GM12878 (cell line): ENCODE data around the gene RERE.

Experiments
- ATF3 ChIP-seq: IDR thresholded peaks from 2 replicates; pipeline ENCODE4 v1.6.1; 2011; ENCODE audit warnings: low read depth, mild to moderate bottlenecking, low read length, moderate library complexity, borderline replicate concordance; ENCODE audit errors: extremely low read depth
- CREM ChIP-seq: IDR thresholded peaks from 2 replicates; pipeline ENCODE4 v1.6.1; 2014; ENCODE audit warnings: antibody characterized with exemption, low read depth
- CTCF ChIP-seq, 3 experiments: IDR thresholded peaks in 2 of 3; conservative IDR thresholded peaks in 1 of 3; 2 replicates each; pipeline ENCODE4 v1.5.1; 2011; ENCODE audit warnings: low read depth in 3 of 3, low read length in 3 of 3, mild to moderate bottlenecking in 3 of 3, control low read depth in 2 of 3, moderate library complexity in 2 of 3, inconsistent platforms in 1 of 3, mixed read lengths in 1 of 3; ENCODE audit not compliant: control insufficient read depth in 2 of 3, insufficient read depth in 1 of 3; ENCODE audit errors: extremely low read depth in 1 of 3
- DPF2 ChIP-seq: fragments of 450-650 bp; IDR thresholded peaks from 2 replicates; pipeline ENCODE4 v1.6.1; 2017; ENCODE audit warnings: mild to moderate bottlenecking
- HDAC6 ChIP-seq: fragments of 200-600 bp; sonication (generic); IDR thresholded peaks from one replicate; pipeline ENCODE4 v1.8.0; 2017; ENCODE audit warnings: antibody characterized with exemption; ENCODE audit not compliant: unreplicated experiment
- REST ChIP-seq: IDR thresholded peaks from 2 replicates; pipeline ENCODE4 v1.6.1; 2012; ENCODE audit warnings: mild to moderate bottlenecking, low read depth, low read length
- RFX5 ChIP-seq: IDR thresholded peaks from 2 replicates; pipeline ENCODE4 v1.6.1; 2011; ENCODE audit warnings: low read depth, low read length, improper control_type of control experiment
- SMAD5 ChIP-seq: IDR thresholded peaks from 2 replicates; pipeline ENCODE4 v1.6.1; 2016; ENCODE audit warnings: antibody characterized with exemption, low read depth
- YBX1 ChIP-seq: fragments of 450-650 bp; IDR thresholded peaks from 2 replicates; pipeline ENCODE4 v1.6.1; 2016; ENCODE audit warnings: antibody characterized with exemption
- YY1 ChIP-seq: IDR thresholded peaks from 2 replicates; pipeline ENCODE4 v1.6.1; 2011; ENCODE audit warnings: low read depth, mild to moderate bottlenecking, low read length
- ZBTB33 ChIP-seq: fragments of 450-650 bp; IDR thresholded peaks from 2 replicates; pipeline ENCODE4 v1.6.1; 2017; ENCODE audit warnings: mild to moderate bottlenecking
- ZNF592 ChIP-seq: fragments of 450-650 bp; IDR thresholded peaks from 2 replicates; pipeline ENCODE4 v1.6.1; 2017; ENCODE audit warnings: mild to moderate bottlenecking, moderate library complexity

GRCh38 chr1:8497210-8497819 lies 320.1 kb downstream of the RERE start:
- TF ChIP-seq CREM (no peak), SMAD5 (no peak), RFX5 (no peak), YBX1 (no peak), CTCF (IDR thresholded peaks at IDR 0.05 in 2 of 3, conservative IDR thresholded peaks at IDR 0.05 in 1 of 3; ENCODE audit: control insufficient read depth in 2 of 3, extremely low read depth in 1 of 3, insufficient read depth in 1 of 3, low read depth in 3 of 3, low read length in 3 of 3) (no peak), DPF2 (no peak), YY1 (no peak), ATF3 (no peak), ZBTB33 (no peak), HDAC6 (no peak), ZNF592 (no peak), REST (no peak)
